Thoracic aorta (tissue), 2 donors: ENCODE data around the gene YJEFN3. TPM values are rescaled to one million over a fixed set of nuclear protein-coding genes. Genes with fewer than 3 reads are reported as not detected.

Source experiments
- ATAC-seq: fragments of 150-250 bp; one replicate; pipeline ENCODE4 v1.8.0; 2017; ENCODE audit warnings: low read depth; ENCODE audit not compliant: insufficient number of reproducible peaks, low FRiP score
- DNase-seq: peaks from one replicate; pipeline ENCODE4 v3.0.0-alpha.2; 2020; ENCODE audit warnings: low spot score
- H3K27ac ChIP-seq, 2 donors: fragments of 200-600 bp; sonication (generic); 1 replicate in 1 of 2; 2 replicates in 1 of 2; pipeline ENCODE4 v1.5.1; 2016; ENCODE audit warnings: mild to moderate bottlenecking in 2 of 2, moderate library complexity in 2 of 2
- H3K27me3 ChIP-seq: fragments of 200-600 bp; sonication (generic); replicated peaks from 2 replicates; pipeline ENCODE4 v1.6.0; 2016; ENCODE audit warnings: mild to moderate bottlenecking; ENCODE audit not compliant: insufficient read depth
- H3K36me3 ChIP-seq: fragments of 200-600 bp; sonication (generic); one replicate; pipeline ENCODE4 v1.5.1; 2016
- H3K4me1 ChIP-seq, 2 donors: fragments of 200-600 bp; sonication (generic); 1 replicate in 1 of 2; 2 replicates in 1 of 2; pipeline versions ENCODE4 v1.5.1 to v1.6.0; 2016; ENCODE audit warnings: low read depth in 2 of 2, mild to moderate bottlenecking in 1 of 2; ENCODE audit not compliant: control insufficient read depth in 1 of 2
- H3K4me3 ChIP-seq: fragments of 200-600 bp; sonication (generic); 2 replicates; pipeline ENCODE4 v1.5.1; 2016; ENCODE audit warnings: mild to moderate bottlenecking
- H3K9me3 ChIP-seq: fragments of 200-600 bp; sonication (generic); 2 replicates; pipeline ENCODE4 v1.5.1; 2016
- CTCF ChIP-seq: fragments of 200-600 bp; sonication (generic); IDR thresholded peaks from one replicate; pipeline ENCODE4 v1.5.1; 2019; ENCODE audit warnings: antibody characterized with exemption
- total RNA-seq, 2 donors: library from RNA; depleted of rRNA; stranded (reverse); fragments of >200 nt; gene quantifications; one replicate each; pipeline versions ENCODE4 v1.1.0 to v1.2.3, GENCODE V29; 2016

The YJEFN3 gene
- total RNA-seq, 2 donors from 2014 or later: 2.0 to 7.9 TPM

- no peak overlapping the region for H3K27ac ChIP-seq
- DNase-seq: no peak
- TF ChIP-seq CTCF: no peak
- peaks cover 23 to 32% of the 10 kb centered on the region in 2 donors for H3K4me1 ChIP-seq
- no peaks in the 10 kb centered on the region for H3K27me3 ChIP-seq
- no peak overlapping the region for H3K4me3 ChIP-seq
- H3K9me3 ChIP-seq: no peaks in the 10 kb centered on the region
- H3K36me3 ChIP-seq: peaks cover 36% of the 10 kb centered on the region
- ATAC-seq: no peak
Observed at GRCh38 chr19:19492026-19492610, 36.6 kb upstream of the YJEFN3 start.

GRCh38 chr19:19493841-19494546 lies 34.7 kb upstream of the YJEFN3 start:
- Histone ChIP-seq H3K27ac (no peak overlapping the region), H3K4me3 (no peak overlapping the region), H3K9me3 (no peaks in the 10 kb centered on the region), H3K4me1 (peaks cover 11 to 16% of the 10 kb centered on the region in 2 donors), H3K27me3 (no peaks in the 10 kb centered on the region), H3K36me3 (peaks cover 52% of the 10 kb centered on the region)
- ATAC-seq (no peak), DNase-seq (no peak)
- no peak for TF ChIP-seq CTCF

GRCh38 chr19:19495614-19496603 lies 32.8 kb upstream of the YJEFN3 start:
- Histone ChIP-seq H3K4me3 (no peak overlapping the region), H3K9me3 (no peaks in the 10 kb centered on the region), H3K4me1 (no peaks in the 10 kb centered on the region), H3K27ac (no peak overlapping the region), H3K27me3 (no peaks in the 10 kb centered on the region), H3K36me3 (peaks cover 59% of the 10 kb centered on the region)
- DNase-seq (no peak), ATAC-seq (no peak)
- no peak for TF ChIP-seq CTCF

- no peaks in the 10 kb centered on the region for H3K9me3 ChIP-seq
- TF ChIP-seq CTCF: no peak
- DNase-seq (no peak), ATAC-seq (no peak)
- no peak overlapping the region for H3K4me3 ChIP-seq
- H3K27me3 ChIP-seq: no peaks in the 10 kb centered on the region
- peaks cover 70% of the 10 kb centered on the region for H3K36me3 ChIP-seq
- no peaks in the 10 kb centered on the region for H3K4me1 ChIP-seq
- no peak overlapping the region for H3K27ac ChIP-seq
Observed at GRCh38 chr19:19498255-19498991, 30.3 kb upstream of the YJEFN3 start.
